ENCODE measurements around the gene DROSHA.
A peak's percentile ranks its signal among the peaks of the same experiment; 100 is the strongest.
"Not testable (repeated sequence)": the region's sequence is repeated elsewhere in the genome, so short reads cannot be mapped to it uniquely, and the experiment has no call there.

The DROSHA gene

GRCh38 chr5:31531888-31532547 is at the start of gene DROSHA, which contains the start of gene C5orf22:
TSS of gene DROSHA (minus strand) at chr5:31532093. CDS start at chr5:31529059, 3,034 bp downstream.
TSS of gene C5orf22 (plus strand) at chr5:31532301. CDS start at chr5:31532393, 92 bp downstream.
- peak; percentile 67 to 98 (median 91) for DNase-seq

GRCh38 chr5:31579558-31579957 is 47.7 kb upstream of the DROSHA start:
- no peak for DNase-seq

GRCh38 chr5:31577438-31577837 is 45.5 kb upstream of the DROSHA start:
- no peak for DNase-seq

GRCh38 chr5:31574772-31575171 is 42.9 kb upstream of the DROSHA start:
- no peak for DNase-seq

GRCh38 chr5:31573494-31574142 is 41.7 kb upstream of the DROSHA start:
- no peak for DNase-seq

- DNase-seq, result no peak
Measured at GRCh38 chr5:31569068-31569467, 37.2 kb upstream of the DROSHA start.

- DNase-seq, result no peak
Measured at GRCh38 chr5:31568302-31568835, 36.5 kb upstream of the DROSHA start.

- DNase-seq, result not testable (repeated sequence)
Measured at GRCh38 chr5:31566362-31566761, 34.5 kb upstream of the DROSHA start.

GRCh38 chr5:31563216-31563615 is 31.3 kb upstream of the DROSHA start:
- no peak for DNase-seq

- DNase-seq, result no peak
Measured at GRCh38 chr5:31561946-31562345, 30.1 kb upstream of the DROSHA start.

GRCh38 chr5:31559942-31560341 is 28.0 kb upstream of the DROSHA start:
- DNase-seq, result no peak

- DNase-seq, result no peak
Measured at GRCh38 chr5:31556461-31556860, 24.6 kb upstream of the DROSHA start.

- no peak for DNase-seq
Measured at GRCh38 chr5:31554552-31554951, 22.7 kb upstream of the DROSHA start.

GRCh38 chr5:31553863-31554262 is 22.0 kb upstream of the DROSHA start:
- no peak for DNase-seq

- no peak for DNase-seq
Measured at GRCh38 chr5:31551878-31552277, 20.0 kb upstream of the DROSHA start.

GRCh38 chr5:31549114-31549513 is 17.2 kb upstream of the DROSHA start:
- peak in 10 of 56 donors; percentile 4 to 23 (median 9) for DNase-seq

- DNase-seq, result no peak
Measured at GRCh38 chr5:31537851-31538250, 6.0 kb upstream of the DROSHA start.

- DNase-seq, result no peak
Measured at GRCh38 chr5:31537349-31537748, 5.5 kb upstream of the DROSHA start.

GRCh38 chr5:31536873-31537272 is 5.0 kb upstream of the DROSHA start:
- no peak for DNase-seq

GRCh38 chr5:31534527-31535046 is 2.7 kb upstream of the DROSHA start:
- no peak for DNase-seq

- peak in 14 of 56 donors; percentile 15 to 67 (median 38) for DNase-seq
Measured at GRCh38 chr5:31531543-31531887, 378 bp downstream of the DROSHA start.

- no peak for DNase-seq
Measured at GRCh38 chr5:31530541-31531265, 1.2 kb downstream of the DROSHA start.
